GM10847 (cell line): ENCODE data around the gene AGPAT4.

Source experiments
- POLR2A ChIP-seq: IDR thresholded peaks from 2 replicates; pipeline ENCODE4 v1.6.1; 2011; ENCODE audit not compliant: insufficient read length; ENCODE audit errors: extremely low read depth

The AGPAT4 gene

GRCh38 chr6:161223646-161224045 lies 50.2 kb downstream of the AGPAT4 start:
- TF ChIP-seq POLR2A = no peak

- no peak for TF ChIP-seq POLR2A
These were observed 51.1 kb downstream of the AGPAT4 start for GRCh38 chr6:161222706-161223234.

GRCh38 chr6:161220346-161220745 lies 53.5 kb downstream of the AGPAT4 start:
- TF ChIP-seq POLR2A = no peak

GRCh38 chr6:161219680-161220079 lies 54.2 kb downstream of the AGPAT4 start:
- no peak for TF ChIP-seq POLR2A

GRCh38 chr6:161218222-161218621 lies 55.6 kb downstream of the AGPAT4 start:
- TF ChIP-seq POLR2A = no peak

- TF ChIP-seq POLR2A = no peak
These were observed 56.2 kb downstream of the AGPAT4 start for GRCh38 chr6:161217628-161218027.

GRCh38 chr6:161216616-161217205 lies 57.1 kb downstream of the AGPAT4 start:
- no peak for TF ChIP-seq POLR2A

GRCh38 chr6:161215876-161216615 lies 57.8 kb downstream of the AGPAT4 start:
- no peak for TF ChIP-seq POLR2A

- no peak for TF ChIP-seq POLR2A
These were observed 58.7 kb downstream of the AGPAT4 start for GRCh38 chr6:161215193-161215592.

- no peak for TF ChIP-seq POLR2A
These were observed 59.1 kb downstream of the AGPAT4 start for GRCh38 chr6:161214722-161215121.

GRCh38 chr6:161212902-161213301 lies 61.0 kb downstream of the AGPAT4 start:
- TF ChIP-seq POLR2A = no peak

GRCh38 chr6:161211380-161212035 lies 62.4 kb downstream of the AGPAT4 start:
- no peak for TF ChIP-seq POLR2A

GRCh38 chr6:161210857-161211256 lies 63.0 kb downstream of the AGPAT4 start:
- no peak for TF ChIP-seq POLR2A

GRCh38 chr6:161207200-161207599 lies 66.7 kb downstream of the AGPAT4 start:
- no peak for TF ChIP-seq POLR2A

- TF ChIP-seq POLR2A = no peak
These were observed 68.8 kb downstream of the AGPAT4 start for GRCh38 chr6:161204866-161205557.

- TF ChIP-seq POLR2A = no peak
These were observed 73.1 kb downstream of the AGPAT4 start for GRCh38 chr6:161200610-161201370.
